Type B pancreatic cell (in vitro differentiated cells): ENCODE results near the gene PRPF6. TPM values are rescaled to one million over a fixed set of nuclear protein-coding genes. Genes with fewer than 3 reads are reported as not detected.

ENCODE experiments used
- DNase-seq: peaks from one replicate; pipeline ENCODE4 v3.0.0; 2021; ENCODE audit warnings: mixed read lengths; ENCODE audit not compliant: unreplicated experiment; ENCODE audit errors: extremely low spot score
- H3K27ac Mint-ChIP-seq: 2 replicates; pipeline ENCODE4 v1.8.0; 2021; ENCODE audit warnings: mild to moderate bottlenecking, mixed read lengths
- H3K27me3 Mint-ChIP-seq: 2 replicates; pipeline ENCODE4 v1.8.0; 2021; ENCODE audit warnings: mixed read lengths
- H3K36me3 Mint-ChIP-seq: 2 replicates; pipeline ENCODE4 v1.8.0; 2021; ENCODE audit warnings: mixed read lengths
- H3K4me1 Mint-ChIP-seq: one replicate; pipeline ENCODE4 v1.8.0; 2021; ENCODE audit warnings: mixed read lengths; ENCODE audit not compliant: unreplicated experiment
- H3K4me3 Mint-ChIP-seq: 2 replicates; pipeline ENCODE4 v1.8.0; 2021; ENCODE audit warnings: mild to moderate bottlenecking, mixed read lengths
- H3K9me3 Mint-ChIP-seq: 2 replicates; pipeline ENCODE4 v1.8.0; 2021; ENCODE audit warnings: mixed read lengths
- CTCF ChIP-seq: fragments of 200-600 bp; sonication (generic); conservative IDR thresholded peaks from 2 replicates; pipeline ENCODE4 v1.5.0; 2021; ENCODE audit warnings: antibody characterized with exemption, mild to moderate bottlenecking
- total RNA-seq: library from RNA; stranded (reverse); gene quantifications from 2 replicates; pipeline ENCODE4 v1.2.1, GENCODE V29; 2021; ENCODE audit warnings: low replicate concordance

The PRPF6 gene
- total RNA-seq, 1 donor from 2014 or later = 67.9 TPM

GRCh38 chr20:64038565-64039292 is 57.8 kb downstream of the PRPF6 start:
- no peak for DNase-seq
- peak overlapping the region; percentile 89 for H3K27ac Mint-ChIP-seq
- H3K4me3 Mint-ChIP-seq = peak overlapping the region; percentile 79
- H3K4me1 Mint-ChIP-seq = no peaks in the 10 kb centered on the region
- peaks cover 52% of the 10 kb centered on the region for H3K27me3 Mint-ChIP-seq
- no peaks in the 10 kb centered on the region for H3K9me3 Mint-ChIP-seq
- no peaks in the 10 kb centered on the region for H3K36me3 Mint-ChIP-seq
- peak; percentile 79 for TF ChIP-seq CTCF

GRCh38 chr20:64039293-64040160 is 58.6 kb downstream of the PRPF6 start:
- peak overlapping the region; percentile 79 for H3K4me3 Mint-ChIP-seq
- peaks cover 2% of the 10 kb centered on the region for H3K4me1 Mint-ChIP-seq
- peaks cover 60% of the 10 kb centered on the region for H3K27me3 Mint-ChIP-seq
- DNase-seq = no peak
- peak overlapping the region; percentile 89 for H3K27ac Mint-ChIP-seq
- TF ChIP-seq CTCF = no peak
- no peaks in the 10 kb centered on the region for H3K36me3 Mint-ChIP-seq
- no peaks in the 10 kb centered on the region for H3K9me3 Mint-ChIP-seq

- DNase-seq = no peak
- H3K4me1 Mint-ChIP-seq = peaks cover 5% of the 10 kb centered on the region
- H3K27ac Mint-ChIP-seq = peak overlapping the region; percentile 93
- peaks cover 69% of the 10 kb centered on the region for H3K27me3 Mint-ChIP-seq
- H3K36me3 Mint-ChIP-seq = no peaks in the 10 kb centered on the region
- H3K9me3 Mint-ChIP-seq = no peaks in the 10 kb centered on the region
- TF ChIP-seq CTCF = no peak
- peak overlapping the region; percentile 79 for H3K4me3 Mint-ChIP-seq
Measured at GRCh38 chr20:64040231-64041039, 59.5 kb downstream of the PRPF6 start.

- DNase-seq = no peak
- Mint-ChIP-seq H3K4me1 (peaks cover 5% of the 10 kb centered on the region), H3K9me3 (no peaks in the 10 kb centered on the region), H3K36me3 (no peaks in the 10 kb centered on the region), H3K27ac (peak overlapping the region; percentile 93), H3K4me3 (peak overlapping the region; percentile 77), H3K27me3 (peaks cover 77% of the 10 kb centered on the region)
- no peak for TF ChIP-seq CTCF
Measured at GRCh38 chr20:64041040-64041780, 60.3 kb downstream of the PRPF6 start.

GRCh38 chr20:64041781-64042053 is 60.8 kb downstream of the PRPF6 start:
- H3K27ac Mint-ChIP-seq = peak overlapping the region; percentile 93
- no peaks in the 10 kb centered on the region for H3K9me3 Mint-ChIP-seq
- no peaks in the 10 kb centered on the region for H3K36me3 Mint-ChIP-seq
- TF ChIP-seq CTCF = no peak
- DNase-seq = no peak
- H3K27me3 Mint-ChIP-seq = peaks cover 77% of the 10 kb centered on the region
- peaks cover 5% of the 10 kb centered on the region for H3K4me1 Mint-ChIP-seq
- H3K4me3 Mint-ChIP-seq = peak overlapping the region; percentile 77
